Keratinocyte (primary cell): ENCODE measurements around the gene DUSP16.

Source experiments
- EZH2 ChIP-seq: IDR thresholded peaks from one replicate; pipeline ENCODE4 v1.6.1; 2012; ENCODE audit warnings: inconsistent platforms, mild to moderate bottlenecking, low read length, moderate library complexity
- TF ChIP-seq, protein P1 (sequence below), 3 experiments: IDR thresholded peaks in 1 of 3; conservative IDR thresholded peaks in 1 of 3; optimal IDR thresholded peaks in 1 of 3; 2 replicates in 2 of 3; 3 replicates in 1 of 3; pipeline versions ENCODE3 to v1.5.1; 2011; ENCODE audit warnings: low read length in 3 of 3, mild to moderate bottlenecking in 3 of 3, moderate library complexity in 2 of 3, control low read depth in 1 of 3, inconsistent platforms in 1 of 3; ENCODE audit not compliant: insufficient read depth in 2 of 3; ENCODE audit errors: extremely low read depth in 1 of 3

- TF ChIP-seq EZH2: no peak
- TF ChIP-seq, protein P1, sequence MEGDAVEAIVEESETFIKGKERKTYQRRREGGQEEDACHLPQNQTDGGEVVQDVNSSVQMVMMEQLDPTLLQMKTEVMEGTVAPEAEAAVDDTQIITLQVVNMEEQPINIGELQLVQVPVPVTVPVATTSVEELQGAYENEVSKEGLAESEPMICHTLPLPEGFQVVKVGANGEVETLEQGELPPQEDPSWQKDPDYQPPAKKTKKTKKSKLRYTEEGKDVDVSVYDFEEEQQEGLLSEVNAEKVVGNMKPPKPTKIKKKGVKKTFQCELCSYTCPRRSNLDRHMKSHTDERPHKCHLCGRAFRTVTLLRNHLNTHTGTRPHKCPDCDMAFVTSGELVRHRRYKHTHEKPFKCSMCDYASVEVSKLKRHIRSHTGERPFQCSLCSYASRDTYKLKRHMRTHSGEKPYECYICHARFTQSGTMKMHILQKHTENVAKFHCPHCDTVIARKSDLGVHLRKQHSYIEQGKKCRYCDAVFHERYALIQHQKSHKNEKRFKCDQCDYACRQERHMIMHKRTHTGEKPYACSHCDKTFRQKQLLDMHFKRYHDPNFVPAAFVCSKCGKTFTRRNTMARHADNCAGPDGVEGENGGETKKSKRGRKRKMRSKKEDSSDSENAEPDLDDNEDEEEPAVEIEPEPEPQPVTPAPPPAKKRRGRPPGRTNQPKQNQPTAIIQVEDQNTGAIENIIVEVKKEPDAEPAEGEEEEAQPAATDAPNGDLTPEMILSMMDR (optimal IDR thresholded peaks at IDR 0.05 in 1 of 3, IDR thresholded peaks at IDR 0.05 in 1 of 3, conservative IDR thresholded peaks at IDR 0.05 in 1 of 3; ENCODE audit: extremely low read depth in 1 of 3, insufficient read depth in 2 of 3, low read length in 3 of 3): no peak
Measured at GRCh38 chr12:12542286-12542685, 20.4 kb downstream of the DUSP16 start.
